ENCODE measurements around the gene IL13.
"Not testable (repeated sequence)": the region's sequence is repeated elsewhere in the genome, so short reads cannot be mapped to it uniquely, and the experiment has no call there.

The IL13 gene

GRCh38 chr5:132691755-132692631, 34.0 kb downstream of the IL13 start:
- not testable (repeated sequence) for DNase-seq

GRCh38 chr5:132692632-132692967, 34.6 kb downstream of the IL13 start:
- no peak for DNase-seq

- DNase-seq, result no peak
Measured at GRCh38 chr5:132695956-132696355, 38.0 kb downstream of the IL13 start.

- DNase-seq, result no peak
Measured at GRCh38 chr5:132704875-132705274, 46.9 kb downstream of the IL13 start.

- no peak for DNase-seq
Measured at GRCh38 chr5:132708645-132709044, 50.7 kb downstream of the IL13 start.

Measured in inflammatory macrophage (primary cell).